A673 (cell line): Measurements from ENCODE around the gene UCN3.

ENCODE experiments used
- EZH2 ChIP-seq: fragments of 200-600 bp; sonication (generic); IDR thresholded peaks from 2 replicates; pipeline ENCODE4 v1.6.1; 2017; ENCODE audit warnings: borderline replicate concordance, low read depth, mild to moderate bottlenecking, mixed read lengths, antibody characterized with exemption, low read length; ENCODE audit not compliant: poor library complexity, severe bottlenecking
- TF ChIP-seq, protein P1 (sequence below): fragments of 300-800, 200-600 bp; sonication (generic); conservative IDR thresholded peaks from 2 replicates; pipeline ENCODE4 v1.5.1; 2017; ENCODE audit warnings: low read depth, mild to moderate bottlenecking, antibody characterized with exemption, low read length, moderate library complexity, mixed read lengths

DNA sequence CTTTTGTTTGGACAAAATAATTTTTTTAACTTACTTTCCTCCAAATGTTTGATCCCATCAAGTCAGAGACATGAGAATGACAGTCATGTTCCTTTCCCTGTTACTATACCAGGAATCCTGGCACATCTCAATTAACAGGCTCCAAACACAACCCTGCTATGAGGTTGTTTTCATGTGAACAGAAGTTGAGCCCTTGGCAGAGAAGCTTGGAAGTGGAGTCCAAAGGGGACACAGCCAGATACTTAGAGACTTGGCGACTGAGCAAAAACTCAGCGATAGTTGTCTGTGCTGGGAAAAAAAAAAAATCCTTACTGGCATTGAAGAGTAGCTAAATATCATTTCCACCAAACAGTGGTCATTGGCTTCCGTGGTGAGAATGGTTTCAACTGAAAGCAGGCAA is 27.0 kb downstream of the UCN3 start:
- TF ChIP-seq, protein P1, sequence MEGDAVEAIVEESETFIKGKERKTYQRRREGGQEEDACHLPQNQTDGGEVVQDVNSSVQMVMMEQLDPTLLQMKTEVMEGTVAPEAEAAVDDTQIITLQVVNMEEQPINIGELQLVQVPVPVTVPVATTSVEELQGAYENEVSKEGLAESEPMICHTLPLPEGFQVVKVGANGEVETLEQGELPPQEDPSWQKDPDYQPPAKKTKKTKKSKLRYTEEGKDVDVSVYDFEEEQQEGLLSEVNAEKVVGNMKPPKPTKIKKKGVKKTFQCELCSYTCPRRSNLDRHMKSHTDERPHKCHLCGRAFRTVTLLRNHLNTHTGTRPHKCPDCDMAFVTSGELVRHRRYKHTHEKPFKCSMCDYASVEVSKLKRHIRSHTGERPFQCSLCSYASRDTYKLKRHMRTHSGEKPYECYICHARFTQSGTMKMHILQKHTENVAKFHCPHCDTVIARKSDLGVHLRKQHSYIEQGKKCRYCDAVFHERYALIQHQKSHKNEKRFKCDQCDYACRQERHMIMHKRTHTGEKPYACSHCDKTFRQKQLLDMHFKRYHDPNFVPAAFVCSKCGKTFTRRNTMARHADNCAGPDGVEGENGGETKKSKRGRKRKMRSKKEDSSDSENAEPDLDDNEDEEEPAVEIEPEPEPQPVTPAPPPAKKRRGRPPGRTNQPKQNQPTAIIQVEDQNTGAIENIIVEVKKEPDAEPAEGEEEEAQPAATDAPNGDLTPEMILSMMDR: no peak
- TF ChIP-seq EZH2: no peak
